ENCODE results near the gene OSBPL2. TPM values are rescaled to one million over a fixed set of nuclear protein-coding genes. Genes with fewer than 3 reads are reported as not detected.

Gene OSBPL2
- total RNA-seq, 1 experiment from 2014 or later: 49.5 TPM

DNA sequence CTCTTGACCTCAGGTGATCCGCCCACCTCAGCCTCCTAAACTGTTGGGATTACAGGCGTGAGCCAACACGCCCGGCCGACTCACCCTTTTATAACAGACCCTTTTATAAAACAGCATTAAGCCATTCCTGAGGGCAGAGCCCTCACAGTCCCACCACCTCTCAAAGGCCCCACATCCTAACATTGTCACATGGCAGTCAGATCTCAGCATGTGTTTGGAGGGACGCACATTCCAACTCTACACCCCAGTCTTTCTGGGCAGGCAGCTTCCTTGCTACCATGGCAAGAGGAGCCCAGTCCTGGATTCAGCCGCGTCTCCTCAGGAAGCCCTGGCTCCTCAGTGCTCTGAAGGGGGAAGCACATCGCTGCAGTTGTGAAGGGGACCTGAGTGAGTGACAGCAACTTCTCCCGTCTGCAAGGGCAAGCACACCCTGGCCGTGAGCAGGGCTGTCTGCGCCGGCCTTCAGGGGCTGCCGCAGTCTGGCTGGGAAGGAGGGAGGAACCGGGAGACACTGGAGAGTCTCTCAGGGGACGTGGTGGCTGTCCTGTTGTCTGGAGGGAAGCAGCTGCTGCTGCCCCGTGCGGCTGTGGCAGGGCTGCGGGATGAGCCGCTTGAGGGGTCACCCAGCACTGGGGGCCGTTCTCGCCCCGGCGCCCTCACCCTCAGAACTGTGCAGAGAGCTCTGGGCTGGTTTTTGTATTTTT is 15.9 kb downstream of the OSBPL2 start (continued):
- TF ChIP-seq, protein P1, sequence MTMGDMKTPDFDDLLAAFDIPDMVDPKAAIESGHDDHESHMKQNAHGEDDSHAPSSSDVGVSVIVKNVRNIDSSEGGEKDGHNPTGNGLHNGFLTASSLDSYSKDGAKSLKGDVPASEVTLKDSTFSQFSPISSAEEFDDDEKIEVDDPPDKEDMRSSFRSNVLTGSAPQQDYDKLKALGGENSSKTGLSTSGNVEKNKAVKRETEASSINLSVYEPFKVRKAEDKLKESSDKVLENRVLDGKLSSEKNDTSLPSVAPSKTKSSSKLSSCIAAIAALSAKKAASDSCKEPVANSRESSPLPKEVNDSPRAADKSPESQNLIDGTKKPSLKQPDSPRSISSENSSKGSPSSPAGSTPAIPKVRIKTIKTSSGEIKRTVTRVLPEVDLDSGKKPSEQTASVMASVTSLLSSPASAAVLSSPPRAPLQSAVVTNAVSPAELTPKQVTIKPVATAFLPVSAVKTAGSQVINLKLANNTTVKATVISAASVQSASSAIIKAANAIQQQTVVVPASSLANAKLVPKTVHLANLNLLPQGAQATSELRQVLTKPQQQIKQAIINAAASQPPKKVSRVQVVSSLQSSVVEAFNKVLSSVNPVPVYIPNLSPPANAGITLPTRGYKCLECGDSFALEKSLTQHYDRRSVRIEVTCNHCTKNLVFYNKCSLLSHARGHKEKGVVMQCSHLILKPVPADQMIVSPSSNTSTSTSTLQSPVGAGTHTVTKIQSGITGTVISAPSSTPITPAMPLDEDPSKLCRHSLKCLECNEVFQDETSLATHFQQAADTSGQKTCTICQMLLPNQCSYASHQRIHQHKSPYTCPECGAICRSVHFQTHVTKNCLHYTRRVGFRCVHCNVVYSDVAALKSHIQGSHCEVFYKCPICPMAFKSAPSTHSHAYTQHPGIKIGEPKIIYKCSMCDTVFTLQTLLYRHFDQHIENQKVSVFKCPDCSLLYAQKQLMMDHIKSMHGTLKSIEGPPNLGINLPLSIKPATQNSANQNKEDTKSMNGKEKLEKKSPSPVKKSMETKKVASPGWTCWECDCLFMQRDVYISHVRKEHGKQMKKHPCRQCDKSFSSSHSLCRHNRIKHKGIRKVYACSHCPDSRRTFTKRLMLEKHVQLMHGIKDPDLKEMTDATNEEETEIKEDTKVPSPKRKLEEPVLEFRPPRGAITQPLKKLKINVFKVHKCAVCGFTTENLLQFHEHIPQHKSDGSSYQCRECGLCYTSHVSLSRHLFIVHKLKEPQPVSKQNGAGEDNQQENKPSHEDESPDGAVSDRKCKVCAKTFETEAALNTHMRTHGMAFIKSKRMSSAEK (CRISPR knock-in tag; IDR thresholded peaks at IDR 0.05; ENCODE audit: borderline replicate concordance): no peak
- no peak for TF ChIP-seq ZNF138 (CRISPR knock-in tag; conservative IDR thresholded peaks at IDR 0.05)

DNA sequence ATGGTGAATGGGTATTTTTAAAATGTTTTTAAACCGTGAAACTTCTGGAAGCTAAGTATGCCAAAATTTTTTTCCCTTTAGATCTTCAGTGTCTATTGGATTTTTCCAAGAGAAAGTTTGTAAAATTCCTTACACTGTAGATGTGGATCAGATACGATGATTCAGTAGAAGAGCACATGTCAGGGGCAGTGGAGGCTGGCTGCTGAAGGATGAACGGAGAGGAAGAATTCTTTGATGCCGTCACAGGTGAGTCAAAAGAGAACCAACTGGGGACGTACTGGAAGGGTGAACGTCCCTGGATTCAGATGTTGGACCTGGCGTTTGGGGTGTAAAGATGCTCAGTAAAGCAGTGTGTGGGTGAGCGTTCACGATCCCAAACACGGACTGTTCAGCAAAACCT is 17.7 kb downstream of the OSBPL2 start:
- DNase-seq (ENCODE audit: low spot score) (no peak), ATAC-seq (no peak)
- peak overlapping the region; percentile 37; the same call in 1 of the 2 replicates for H3K27ac Mint-ChIP-seq
- no peaks in the 10 kb centered on the region for H3K27me3 Mint-ChIP-seq (ENCODE audit: low read depth)
- peaks cover 12% of the 10 kb centered on the region for H3K36me3 Mint-ChIP-seq
- H3K4me1 Mint-ChIP-seq: peaks cover 4% of the 10 kb centered on the region; the same call in 1 of the 2 replicates
- no peaks in the 10 kb centered on the region for H3K9me3 Mint-ChIP-seq
- ChIA-PET POLR2A (no interaction called here), CTCF (no interaction called here)
- no peak overlapping the region for H3K4me3 Mint-ChIP-seq
- TF ChIP-seq, protein P2, sequence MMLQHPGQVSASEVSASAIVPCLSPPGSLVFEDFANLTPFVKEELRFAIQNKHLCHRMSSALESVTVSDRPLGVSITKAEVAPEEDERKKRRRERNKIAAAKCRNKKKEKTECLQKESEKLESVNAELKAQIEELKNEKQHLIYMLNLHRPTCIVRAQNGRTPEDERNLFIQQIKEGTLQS (CRISPR knock-in tag; conservative IDR thresholded peaks at IDR 0.05): no peak
- TF ChIP-seq SOX15 (CRISPR knock-in tag; IDR thresholded peaks at IDR 0.05): no peak
- TF ChIP-seq, protein P3, sequence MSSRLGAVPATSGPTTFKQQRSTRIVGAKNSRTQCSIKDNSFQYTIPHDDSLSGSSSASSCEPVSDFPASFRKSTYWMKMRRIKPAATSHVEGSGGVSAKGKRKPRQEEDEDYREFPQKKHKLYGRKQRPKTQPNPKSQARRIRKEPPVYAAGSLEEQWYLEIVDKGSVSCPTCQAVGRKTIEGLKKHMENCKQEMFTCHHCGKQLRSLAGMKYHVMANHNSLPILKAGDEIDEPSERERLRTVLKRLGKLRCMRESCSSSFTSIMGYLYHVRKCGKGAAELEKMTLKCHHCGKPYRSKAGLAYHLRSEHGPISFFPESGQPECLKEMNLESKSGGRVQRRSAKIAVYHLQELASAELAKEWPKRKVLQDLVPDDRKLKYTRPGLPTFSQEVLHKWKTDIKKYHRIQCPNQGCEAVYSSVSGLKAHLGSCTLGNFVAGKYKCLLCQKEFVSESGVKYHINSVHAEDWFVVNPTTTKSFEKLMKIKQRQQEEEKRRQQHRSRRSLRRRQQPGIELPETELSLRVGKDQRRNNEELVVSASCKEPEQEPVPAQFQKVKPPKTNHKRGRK (CRISPR knock-in tag; IDR thresholded peaks at IDR 0.05; ENCODE audit: borderline replicate concordance): no peak
- no peak for TF ChIP-seq ZBTB21 (CRISPR knock-in tag; IDR thresholded peaks at IDR 0.05; ENCODE audit: borderline replicate concordance)
- TF ChIP-seq, protein P4, sequence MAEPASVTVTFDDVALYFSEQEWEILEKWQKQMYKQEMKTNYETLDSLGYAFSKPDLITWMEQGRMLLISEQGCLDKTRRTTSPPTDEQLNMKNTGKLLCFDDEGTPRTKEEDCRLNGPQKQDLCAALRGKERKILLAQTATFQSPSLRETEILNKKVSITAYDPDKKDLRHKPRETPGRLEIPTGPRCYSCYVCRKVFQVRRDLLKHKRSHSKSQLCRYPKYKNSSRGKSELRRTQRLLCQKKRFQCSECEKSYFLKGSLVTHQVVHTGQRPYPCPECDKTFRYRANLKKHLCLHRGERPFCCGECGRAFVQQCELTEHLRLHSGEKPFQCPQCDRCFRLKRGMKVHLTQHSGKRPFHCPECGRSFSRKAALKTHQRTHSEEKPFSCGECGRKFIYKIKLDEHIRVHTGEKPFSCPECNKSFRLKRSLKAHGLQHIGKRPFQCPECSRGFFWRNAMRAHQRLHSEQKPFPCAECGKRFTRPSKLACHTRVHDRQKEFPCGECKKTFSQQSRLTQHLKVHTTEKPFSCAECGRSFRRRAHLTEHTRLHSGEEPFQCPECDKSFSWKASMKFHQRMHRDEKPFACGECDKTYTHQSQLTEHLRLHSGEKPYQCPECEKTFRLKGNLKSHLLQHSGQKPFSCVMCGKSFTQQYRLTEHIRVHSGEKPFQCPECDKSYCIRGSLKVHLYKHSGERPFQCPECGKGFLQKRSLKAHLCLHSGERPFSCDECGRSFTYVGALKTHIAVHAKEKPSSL (CRISPR knock-in tag; conservative IDR thresholded peaks at IDR 0.05): no peak
- TF ChIP-seq, protein P5, sequence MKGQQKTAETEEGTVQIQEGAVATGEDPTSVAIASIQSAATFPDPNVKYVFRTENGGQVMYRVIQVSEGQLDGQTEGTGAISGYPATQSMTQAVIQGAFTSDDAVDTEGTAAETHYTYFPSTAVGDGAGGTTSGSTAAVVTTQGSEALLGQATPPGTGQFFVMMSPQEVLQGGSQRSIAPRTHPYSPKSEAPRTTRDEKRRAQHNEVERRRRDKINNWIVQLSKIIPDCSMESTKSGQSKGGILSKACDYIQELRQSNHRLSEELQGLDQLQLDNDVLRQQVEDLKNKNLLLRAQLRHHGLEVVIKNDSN (CRISPR knock-in tag; IDR thresholded peaks at IDR 0.05): no peak
- TF ChIP-seq GABPB1 (CRISPR knock-in tag; IDR thresholded peaks at IDR 0.05): no peak
- TF ChIP-seq, protein P6, sequence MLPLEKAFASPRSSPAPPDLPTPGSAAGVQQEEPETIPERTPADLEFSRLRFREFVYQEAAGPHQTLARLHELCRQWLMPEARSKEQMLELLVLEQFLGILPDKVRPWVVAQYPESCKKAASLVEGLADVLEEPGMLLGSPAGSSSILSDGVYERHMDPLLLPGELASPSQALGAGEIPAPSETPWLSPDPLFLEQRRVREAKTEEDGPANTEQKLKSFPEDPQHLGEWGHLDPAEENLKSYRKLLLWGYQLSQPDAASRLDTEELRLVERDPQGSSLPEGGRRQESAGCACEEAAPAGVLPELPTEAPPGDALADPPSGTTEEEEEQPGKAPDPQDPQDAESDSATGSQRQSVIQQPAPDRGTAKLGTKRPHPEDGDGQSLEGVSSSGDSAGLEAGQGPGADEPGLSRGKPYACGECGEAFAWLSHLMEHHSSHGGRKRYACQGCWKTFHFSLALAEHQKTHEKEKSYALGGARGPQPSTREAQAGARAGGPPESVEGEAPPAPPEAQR (CRISPR knock-in tag; IDR thresholded peaks at IDR 0.05): no peak
- TF ChIP-seq GTF2I (CRISPR knock-in tag; conservative IDR thresholded peaks at IDR 0.05): no peak
- TF ChIP-seq, protein P7, sequence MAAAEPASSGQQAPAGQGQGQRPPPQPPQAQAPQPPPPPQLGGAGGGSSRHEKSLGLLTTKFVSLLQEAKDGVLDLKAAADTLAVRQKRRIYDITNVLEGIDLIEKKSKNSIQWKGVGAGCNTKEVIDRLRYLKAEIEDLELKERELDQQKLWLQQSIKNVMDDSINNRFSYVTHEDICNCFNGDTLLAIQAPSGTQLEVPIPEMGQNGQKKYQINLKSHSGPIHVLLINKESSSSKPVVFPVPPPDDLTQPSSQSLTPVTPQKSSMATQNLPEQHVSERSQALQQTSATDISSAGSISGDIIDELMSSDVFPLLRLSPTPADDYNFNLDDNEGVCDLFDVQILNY (CRISPR knock-in tag; IDR thresholded peaks at IDR 0.05): no peak
- TF ChIP-seq, protein P1 (CRISPR knock-in tag; IDR thresholded peaks at IDR 0.05; ENCODE audit: borderline replicate concordance): no peak
- TF ChIP-seq, protein P8, sequence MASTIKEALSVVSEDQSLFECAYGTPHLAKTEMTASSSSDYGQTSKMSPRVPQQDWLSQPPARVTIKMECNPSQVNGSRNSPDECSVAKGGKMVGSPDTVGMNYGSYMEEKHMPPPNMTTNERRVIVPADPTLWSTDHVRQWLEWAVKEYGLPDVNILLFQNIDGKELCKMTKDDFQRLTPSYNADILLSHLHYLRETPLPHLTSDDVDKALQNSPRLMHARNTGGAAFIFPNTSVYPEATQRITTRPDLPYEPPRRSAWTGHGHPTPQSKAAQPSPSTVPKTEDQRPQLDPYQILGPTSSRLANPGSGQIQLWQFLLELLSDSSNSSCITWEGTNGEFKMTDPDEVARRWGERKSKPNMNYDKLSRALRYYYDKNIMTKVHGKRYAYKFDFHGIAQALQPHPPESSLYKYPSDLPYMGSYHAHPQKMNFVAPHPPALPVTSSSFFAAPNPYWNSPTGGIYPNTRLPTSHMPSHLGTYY (CRISPR knock-in tag; IDR thresholded peaks at IDR 0.05): no peak
- TF ChIP-seq, protein P9, sequence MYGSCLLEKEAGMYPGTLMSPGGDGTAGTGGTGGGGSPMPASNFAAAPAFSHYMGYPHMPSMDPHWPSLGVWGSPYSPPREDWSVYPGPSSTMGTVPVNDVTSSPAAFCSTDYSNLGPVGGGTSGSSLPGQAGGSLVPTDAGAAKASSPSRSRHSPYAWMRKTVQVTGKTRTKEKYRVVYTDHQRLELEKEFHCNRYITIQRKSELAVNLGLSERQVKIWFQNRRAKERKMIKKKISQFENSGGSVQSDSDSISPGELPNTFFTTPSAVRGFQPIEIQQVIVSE (CRISPR knock-in tag; IDR thresholded peaks at IDR 0.05; ENCODE audit: borderline replicate concordance): no peak
- TF ChIP-seq TP53 (CRISPR knock-in tag; IDR thresholded peaks at IDR 0.05): no peak

All from WTC11 (cell line).